Activated CD4-positive, alpha-beta T cell treated with anti-CD3 and anti-CD28 coated beads, Interleukin-2, amount 50 U/mL, for 48 hours (primary cell): Measurements from ENCODE around the gene TRERF1.
"Not testable (repeated sequence)": the region's sequence is repeated elsewhere in the genome, so short reads cannot be mapped to it uniquely, and the experiment has no call there.

ENCODE experiments used
- DNase-seq, 2 experiments: peaks; one replicate each; pipeline ENCODE4 v3.0.0-alpha.2; 2020

The TRERF1 gene

GRCh38 chr6:42216495-42216894 lies 235.2 kb downstream of the TRERF1 start:
- DNase-seq: not testable (repeated sequence)

GRCh38 chr6:42212442-42212841 lies 239.3 kb downstream of the TRERF1 start:
- DNase-seq: no peak

- no peak for DNase-seq
Measured at GRCh38 chr6:42211726-42212125, 240.0 kb downstream of the TRERF1 start.

- no peak for DNase-seq
Measured at GRCh38 chr6:42210551-42210950, 241.2 kb downstream of the TRERF1 start.

GRCh38 chr6:42207559-42207958 lies 244.2 kb downstream of the TRERF1 start:
- not testable (repeated sequence) for DNase-seq

- DNase-seq: no peak
Measured at GRCh38 chr6:42204768-42205282, 246.9 kb downstream of the TRERF1 start.

GRCh38 chr6:42203183-42203582 lies 248.5 kb downstream of the TRERF1 start:
- no peak for DNase-seq

- DNase-seq: not testable (repeated sequence)
Measured at GRCh38 chr6:42202131-42202915, 249.4 kb downstream of the TRERF1 start.

GRCh38 chr6:42201382-42201781 lies 250.3 kb downstream of the TRERF1 start:
- DNase-seq: no peak

GRCh38 chr6:42200035-42200434 lies 251.7 kb downstream of the TRERF1 start:
- DNase-seq: no peak

GRCh38 chr6:42199106-42199981 lies 252.4 kb downstream of the TRERF1 start:
- no peak for DNase-seq

GRCh38 chr6:42197555-42198362 lies 254.0 kb downstream of the TRERF1 start:
- no peak for DNase-seq

- DNase-seq: no peak
Measured at GRCh38 chr6:42195415-42195814, 256.3 kb downstream of the TRERF1 start.

GRCh38 chr6:42194056-42194455 lies 257.7 kb downstream of the TRERF1 start:
- DNase-seq: no peak

GRCh38 chr6:42193491-42193894 lies 258.2 kb downstream of the TRERF1 start:
- no peak for DNase-seq

- DNase-seq: not testable (repeated sequence)
Measured at GRCh38 chr6:42192385-42192784, 259.3 kb downstream of the TRERF1 start.

- no peak for DNase-seq
Measured at GRCh38 chr6:42190554-42191183, 261.1 kb downstream of the TRERF1 start.

- DNase-seq: no peak
Measured at GRCh38 chr6:42188406-42188805, 263.3 kb downstream of the TRERF1 start.

- no peak for DNase-seq
Measured at GRCh38 chr6:42185597-42185996, 266.1 kb downstream of the TRERF1 start.

GRCh38 chr6:42184475-42184874 lies 267.3 kb downstream of the TRERF1 start:
- DNase-seq: no peak

GRCh38 chr6:42182101-42182500 lies 269.6 kb downstream of the TRERF1 start:
- no peak for DNase-seq

- DNase-seq: peak; percentile 16 to 20
Measured at GRCh38 chr6:42179945-42180313, 271.8 kb downstream of the TRERF1 start.
